Smooth muscle cell (in vitro differentiated cells): ENCODE measurements around the gene GDF15. TPM values are rescaled to one million over a fixed set of nuclear protein-coding genes. Genes with fewer than 3 reads are reported as not detected.
A peak's percentile ranks its signal among the peaks of the same experiment; 100 is the strongest.

ENCODE experiments used
- DNase-seq: peaks from one replicate; lab custom pipeline; 2025; ENCODE audit not compliant: unreplicated experiment; lab: John Stamatoyannopoulos, UW
- H2AFZ ChIP-seq: fragments of 200-600 bp; sonication (generic); 2 replicates; pipeline ENCODE4 v1.6.0; 2016; ENCODE audit warnings: antibody characterized with exemption, low read depth, mild to moderate bottlenecking
- H3F3A ChIP-seq: fragments of 200-600 bp; sonication (generic); 2 replicates; pipeline ENCODE4 v1.6.0; 2017; ENCODE audit warnings: antibody characterized with exemption, low read depth
- H3K27ac ChIP-seq: fragments of 200-600 bp; sonication (generic); 2 replicates; pipeline ENCODE4 v1.5.1; 2016; ENCODE audit warnings: low read depth, mild to moderate bottlenecking
- H3K27me3 ChIP-seq: fragments of 200-600 bp; sonication (generic); 2 replicates; pipeline ENCODE4 v1.6.1; 2016; ENCODE audit warnings: low read depth, mild to moderate bottlenecking
- H3K36me3 ChIP-seq: fragments of 200-600 bp; sonication (generic); 2 replicates; pipeline ENCODE4 v1.5.1; 2016; ENCODE audit warnings: low read depth
- H3K4me1 ChIP-seq: fragments of 200-600 bp; sonication (generic); 2 replicates; pipeline ENCODE4 v1.5.1; 2016; ENCODE audit warnings: low read depth
- H3K4me2 ChIP-seq: fragments of 200-600 bp; sonication (generic); 2 replicates; pipeline ENCODE4 v1.6.0; 2016; ENCODE audit warnings: mild to moderate bottlenecking
- H3K4me3 ChIP-seq: fragments of 200-600 bp; sonication (generic); 2 replicates; pipeline ENCODE4 v1.5.1; 2016; ENCODE audit warnings: mild to moderate bottlenecking
- H3K79me2 ChIP-seq: fragments of 200-600 bp; sonication (generic); 2 replicates; pipeline ENCODE4 v1.6.0; 2016; ENCODE audit warnings: low read depth, mild to moderate bottlenecking
- H3K9ac ChIP-seq: fragments of 200-600 bp; sonication (generic); 2 replicates; pipeline ENCODE4 v1.6.0; 2016; ENCODE audit warnings: low read depth
- H3K9me3 ChIP-seq: fragments of 200-600 bp; sonication (generic); replicated peaks from 2 replicates; pipeline ENCODE4 v1.5.1; 2016; ENCODE audit warnings: low read depth
- H4K20me1 ChIP-seq: fragments of 200-600 bp; sonication (generic); 2 replicates; pipeline ENCODE4 v1.6.0; 2016; ENCODE audit warnings: low read depth
- CTCF ChIP-seq: fragments of 200-600 bp; sonication (generic); IDR thresholded peaks from 2 replicates; pipeline ENCODE4 v1.5.1; 2017; ENCODE audit warnings: borderline replicate concordance, mild to moderate bottlenecking, antibody characterized with exemption; ENCODE audit not compliant: insufficient read depth, poor library complexity, severe bottlenecking
- WGBS: methylation state at CpG from one replicate; pipeline ENCODE4 v1.1.7; 2016; ENCODE audit warnings: low lambda C conversion rate; 5-methylcytosine and 5-hydroxymethylcytosine counted together
- polyA plus RNA-seq: library from polyadenylated mRNA; unstranded; fragments of >200 nt; fragmentation: Nextera tagmentation; extraction: Ambion mirVana; gene quantifications from 2 replicates; pipeline ENCODE4 v1.2.1, GENCODE V29; 2016
- total RNA-seq: library from RNA; depleted of rRNA; stranded (reverse); fragments of >200 nt; gene quantifications from 2 replicates; pipeline ENCODE4 v1.2.3, GENCODE V29; 2014

GDF15 gene
- total and polyA plus RNA-seq, 2 experiments from 2014 or later, result 30.9 to 42.8 TPM

GRCh38 chr19:18418029-18418482 lies 32.1 kb downstream of the GDF15 start:
- WGBS, result 16% methylated on average over 30 of the region's 30 CpGs
- peak overlapping the region; percentile 99 for H3K27ac ChIP-seq
- H3K79me2 ChIP-seq, result peaks cover 18% of the 10 kb centered on the region
- H3F3A ChIP-seq, result peaks cover 7% of the 10 kb centered on the region
- no peaks in the 10 kb centered on the region for H3K9me3 ChIP-seq
- H3K36me3 ChIP-seq, result no peaks in the 10 kb centered on the region
- peak overlapping the region; percentile 96 for H3K9ac ChIP-seq
- H2AFZ ChIP-seq, result no peak overlapping the region
- DNase-seq, result no peak
- TF ChIP-seq CTCF, result no peak
- H3K27me3 ChIP-seq, result no peaks in the 10 kb centered on the region
- peak overlapping the region; percentile 53 for H3K4me3 ChIP-seq
- peaks cover 31% of the 10 kb centered on the region for H4K20me1 ChIP-seq
- H3K4me2 ChIP-seq, result peak overlapping the region; percentile 82
- peaks cover 13% of the 10 kb centered on the region for H3K4me1 ChIP-seq

DNA sequence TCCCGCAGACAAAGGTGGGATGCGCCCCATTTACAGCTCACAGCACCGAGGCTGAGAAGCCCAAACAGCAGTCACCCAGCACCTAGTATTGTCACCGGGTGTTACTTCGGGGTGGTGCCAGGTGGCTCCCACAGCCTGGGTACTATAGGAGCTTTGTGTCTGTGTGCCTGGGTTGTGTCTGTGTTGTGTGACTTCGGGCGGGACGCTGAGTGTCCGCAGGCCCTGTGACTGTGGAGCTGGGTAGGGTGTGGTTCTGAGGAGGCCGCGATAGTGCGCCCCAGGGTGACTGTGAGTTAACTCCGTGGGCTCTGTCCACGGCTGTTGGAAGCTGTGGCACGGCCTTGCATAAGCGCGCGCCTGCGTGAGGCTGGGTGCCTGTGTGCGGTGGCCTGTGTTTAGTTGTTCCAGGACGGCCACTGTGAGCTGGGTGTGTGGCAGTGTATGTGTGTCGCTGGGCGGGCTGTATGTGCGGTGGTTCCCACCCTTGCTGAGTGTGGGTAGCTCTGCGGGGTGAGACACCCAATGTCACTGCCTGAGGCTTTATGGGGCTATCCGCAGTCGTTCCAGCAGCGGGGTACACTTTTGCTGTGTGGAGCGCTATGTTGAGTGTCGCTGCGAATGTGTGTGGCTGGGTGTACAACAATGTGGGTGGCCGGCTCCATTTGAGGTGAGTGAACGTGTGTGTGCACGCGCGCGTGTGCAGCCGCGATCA lies 32.7 kb downstream of the GDF15 start:
- peaks cover 14% of the 10 kb centered on the region for H3K4me1 ChIP-seq
- no peak overlapping the region for H3K9ac ChIP-seq
- peak overlapping the region; percentile 82 for H3K4me2 ChIP-seq
- H3K27ac ChIP-seq, result peak overlapping the region; percentile 99
- no peaks in the 10 kb centered on the region for H3K9me3 ChIP-seq
- H4K20me1 ChIP-seq, result peaks cover 36% of the 10 kb centered on the region
- no peaks in the 10 kb centered on the region for H3K36me3 ChIP-seq
- H3K79me2 ChIP-seq, result peaks cover 24% of the 10 kb centered on the region
- 27% methylated on average over 37 of the region's 39 CpGs for WGBS
- H3K4me3 ChIP-seq, result peak overlapping the region; percentile 52
- H2AFZ ChIP-seq, result no peak overlapping the region
- H3F3A ChIP-seq, result peaks cover 7% of the 10 kb centered on the region
- H3K27me3 ChIP-seq, result no peaks in the 10 kb centered on the region
- TF ChIP-seq CTCF, result no peak
- peak; percentile 43 for DNase-seq

GRCh38 chr19:18419195-18419698 lies 33.3 kb downstream of the GDF15 start, which contains the start of gene SSBP4:
SSBP4 (plus strand) TSS chr19:18419398; CDS start chr19:18419649, 251 bp downstream.
- H2AFZ ChIP-seq, result no peak within 1 kb of the TSS
- H4K20me1 ChIP-seq, result peaks cover 42% of the 10 kb centered on the region
- peak within 1 kb of the TSS; percentile 99 for H3K27ac ChIP-seq
- peaks cover 30% of the 10 kb centered on the region for H3K79me2 ChIP-seq
- no peak for DNase-seq
- peak within 1 kb of the TSS; percentile 52 for H3K4me3 ChIP-seq
- peak; percentile 30 for TF ChIP-seq CTCF
- peaks cover 20% of the 10 kb centered on the region for H3K4me1 ChIP-seq
- peak within 1 kb of the TSS; percentile 53 for H3K9ac ChIP-seq
- peak within 1 kb of the TSS; percentile 82 for H3K4me2 ChIP-seq
- H3K27me3 ChIP-seq, result no peaks in the 10 kb centered on the region
- WGBS, result 2% methylated on average over 31 of the region's 80 CpGs
- H3F3A ChIP-seq, result peaks cover 7% of the 10 kb centered on the region
- H3K9me3 ChIP-seq, result no peaks in the 10 kb centered on the region
- H3K36me3 ChIP-seq, result no peaks in the 10 kb centered on the region
